ENCODE results near the gene FBXL15.

FBXL15 gene

DNA sequence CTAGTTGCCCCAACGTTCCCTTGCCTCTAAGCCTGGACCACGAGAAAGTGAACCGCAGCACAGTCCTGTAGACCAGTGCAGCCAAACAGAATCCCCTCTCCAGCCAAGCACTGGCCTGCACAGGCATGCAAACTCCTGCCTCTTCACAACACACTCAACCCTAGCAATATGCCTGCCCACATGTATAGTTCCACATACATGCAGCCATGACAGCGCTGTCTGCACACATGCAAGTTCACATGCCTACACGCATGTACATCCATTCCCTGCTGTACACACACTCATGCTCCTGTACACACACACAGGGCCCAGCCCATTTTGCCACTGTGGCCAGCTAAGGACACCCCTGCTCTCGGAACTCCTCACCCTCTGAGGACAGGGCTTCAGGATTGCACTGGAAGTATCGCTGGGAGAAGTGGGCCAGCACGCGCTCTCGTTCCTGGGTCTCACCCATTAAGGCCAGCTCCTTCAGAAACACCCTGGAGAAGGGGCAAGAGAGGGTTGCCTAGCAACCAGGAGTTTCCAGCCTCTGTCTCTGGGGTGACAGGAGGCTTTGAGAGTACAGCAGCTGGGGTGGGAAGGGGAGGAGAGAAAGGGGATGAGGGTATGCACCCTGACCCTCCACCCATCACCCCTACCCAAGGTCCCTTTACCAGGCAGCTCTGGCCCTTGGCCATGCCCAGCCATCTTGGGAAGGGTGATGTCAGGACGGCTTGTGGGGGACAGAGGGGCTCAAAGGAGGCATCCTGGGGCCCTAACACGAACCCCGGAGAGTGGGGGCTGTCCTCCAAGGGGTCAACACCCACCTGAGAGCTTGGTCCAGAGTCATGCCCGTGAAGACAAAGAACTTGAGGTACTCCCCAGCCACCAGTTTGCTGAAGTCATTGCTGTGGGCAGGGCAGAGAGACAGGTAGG lies 9.0 kb upstream of the FBXL15 start:
- no peak for DNase-seq

- no peak for DNase-seq
These were observed 8.3 kb upstream of the FBXL15 start for GRCh38 chr10:102412293-102412692.

DNA sequence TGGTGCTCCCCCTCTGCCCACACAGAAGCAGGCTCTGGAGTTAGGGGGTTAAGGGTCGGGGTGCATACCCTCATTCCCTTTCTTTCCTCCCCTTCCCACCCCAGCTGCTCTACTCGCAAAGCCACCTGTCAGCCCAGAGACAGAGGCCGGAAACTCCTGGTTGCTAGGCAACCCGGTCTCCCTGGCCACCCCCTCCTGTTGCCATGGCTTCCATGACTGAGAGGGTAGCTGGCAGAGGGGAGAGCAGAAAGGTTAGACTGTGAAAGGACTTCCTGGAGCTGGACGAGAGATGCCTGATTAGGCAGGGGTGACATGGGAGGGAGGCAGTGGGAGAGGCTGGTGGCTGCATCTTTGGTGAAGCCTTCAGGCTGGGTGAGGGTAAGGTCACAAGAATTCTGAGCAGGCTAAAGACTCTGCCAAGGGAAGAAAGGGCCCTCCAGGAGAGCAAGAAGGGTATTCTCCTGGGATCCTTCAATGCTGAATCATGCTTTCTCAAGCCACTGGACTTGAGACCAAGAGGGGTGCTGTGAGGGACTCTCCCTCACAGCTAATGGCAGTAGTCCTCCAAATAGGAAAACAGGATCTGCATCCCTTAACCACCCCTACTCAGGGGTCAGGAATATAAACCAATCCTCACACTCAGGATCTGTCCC lies 7.5 kb upstream of the FBXL15 start:
- no peak for DNase-seq

DNA sequence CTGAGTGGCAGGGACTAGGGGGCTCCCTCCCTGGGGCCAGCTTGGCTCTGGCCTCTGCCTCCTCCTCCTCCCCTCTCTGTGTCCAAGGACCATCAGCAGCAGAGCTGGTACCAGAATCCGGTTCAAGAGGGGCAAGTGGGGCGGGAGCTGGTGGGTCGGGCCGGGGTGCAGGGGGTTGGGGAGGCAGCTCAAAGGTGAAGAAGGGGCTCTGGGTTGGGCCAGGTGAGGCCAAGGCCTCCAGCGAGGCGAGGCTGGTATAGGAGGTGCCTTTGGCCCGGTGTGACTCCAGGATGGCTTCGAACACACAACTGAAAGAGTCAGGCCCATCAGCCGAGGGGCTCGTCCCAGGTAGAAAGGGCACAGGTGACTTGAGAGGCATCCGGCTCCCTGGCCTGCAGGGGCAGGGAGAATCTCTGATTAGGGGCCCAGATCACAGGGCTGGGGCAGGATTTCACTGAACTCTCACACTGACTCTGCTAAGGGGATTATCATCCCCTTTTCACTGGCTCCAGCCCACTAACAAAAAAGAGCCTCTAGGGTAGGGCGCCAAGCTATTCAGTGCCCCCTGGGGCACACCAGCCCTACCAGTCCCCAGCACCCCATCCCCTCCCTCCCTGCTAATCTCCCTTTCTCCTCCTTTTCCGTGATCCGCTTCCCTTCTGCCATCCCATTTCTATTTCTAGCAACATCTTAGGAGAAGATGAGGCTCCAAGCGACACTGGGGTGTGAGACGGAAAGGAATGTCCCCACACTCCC lies 6.7 kb upstream of the FBXL15 start:
- no peak for DNase-seq

DNA sequence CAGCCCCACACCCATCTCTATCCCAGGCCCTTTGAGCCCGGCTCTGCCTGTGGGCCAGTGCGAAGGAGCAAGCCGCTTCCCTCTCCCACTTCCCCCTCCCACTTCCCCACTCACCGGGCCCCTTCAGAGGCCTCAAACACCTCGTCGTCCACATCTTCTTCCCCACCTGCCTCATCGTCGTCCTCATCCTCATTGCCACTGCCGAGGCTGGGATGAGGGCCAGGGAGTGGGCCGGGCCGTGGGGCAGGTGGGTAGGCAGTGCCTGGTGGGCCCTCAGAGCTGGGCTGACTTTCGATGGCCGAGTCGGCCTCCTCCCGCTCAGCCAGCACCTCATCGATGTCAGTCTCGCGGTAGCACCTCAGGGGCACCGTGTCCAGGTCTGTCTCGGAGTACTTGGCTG lies 5.9 kb upstream of the FBXL15 start:
- no peak for DNase-seq

DNA sequence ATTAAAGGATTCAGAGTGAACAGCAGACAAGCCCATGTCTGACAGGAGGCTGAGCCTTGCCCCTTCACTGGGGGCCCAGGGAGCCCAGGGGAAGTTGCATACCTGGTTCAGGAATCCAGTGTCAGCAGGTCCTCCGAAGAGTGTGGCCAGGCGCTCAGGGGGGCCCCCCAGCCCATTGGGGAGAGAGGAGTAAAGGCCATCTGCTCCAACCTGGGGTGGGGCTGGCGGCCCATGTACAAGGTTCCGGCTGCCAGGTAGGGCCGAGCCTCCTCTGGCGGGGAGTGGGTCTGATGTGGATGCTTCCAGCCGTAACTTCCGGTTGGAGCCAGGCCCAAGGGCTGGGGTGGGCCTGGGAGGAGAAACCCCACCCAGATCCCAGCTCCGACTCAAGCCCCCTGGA lies 4.4 kb upstream of the FBXL15 start:
- DNase-seq, result no peak

DNA sequence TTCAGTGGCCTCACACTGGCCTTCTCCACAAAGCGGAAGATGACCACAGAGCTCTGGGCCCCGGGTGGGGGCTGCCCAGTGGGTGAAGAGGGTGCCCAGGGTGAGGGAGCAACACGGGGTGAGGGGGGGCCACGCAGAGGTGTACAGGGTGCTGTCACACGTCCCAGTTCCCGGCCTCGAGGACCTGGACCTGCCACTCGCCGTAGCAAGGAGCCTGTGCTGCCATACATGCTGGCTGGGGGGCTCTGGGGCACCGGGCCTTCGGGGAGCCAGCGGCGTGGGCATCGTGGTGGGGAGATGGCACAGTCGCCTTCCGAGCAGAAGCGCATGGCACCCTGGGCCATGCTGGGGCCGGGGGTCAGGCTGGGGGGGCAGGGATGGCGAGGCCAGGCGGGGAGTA lies 3.9 kb upstream of the FBXL15 start:
- no peak for DNase-seq

- DNase-seq, result no peak
These were observed 1.9 kb upstream of the FBXL15 start, which contains the start of gene PSD for GRCh38 chr10:102418622-102419268. Gene PSD (minus strand): TSS chr10:102418785. CDS start chr10:102417038, 1,747 bp downstream.

- DNase-seq, result peak; percentile 71
These were observed 1.1 kb upstream of the FBXL15 start for GRCh38 chr10:102419269-102420180.

DNA sequence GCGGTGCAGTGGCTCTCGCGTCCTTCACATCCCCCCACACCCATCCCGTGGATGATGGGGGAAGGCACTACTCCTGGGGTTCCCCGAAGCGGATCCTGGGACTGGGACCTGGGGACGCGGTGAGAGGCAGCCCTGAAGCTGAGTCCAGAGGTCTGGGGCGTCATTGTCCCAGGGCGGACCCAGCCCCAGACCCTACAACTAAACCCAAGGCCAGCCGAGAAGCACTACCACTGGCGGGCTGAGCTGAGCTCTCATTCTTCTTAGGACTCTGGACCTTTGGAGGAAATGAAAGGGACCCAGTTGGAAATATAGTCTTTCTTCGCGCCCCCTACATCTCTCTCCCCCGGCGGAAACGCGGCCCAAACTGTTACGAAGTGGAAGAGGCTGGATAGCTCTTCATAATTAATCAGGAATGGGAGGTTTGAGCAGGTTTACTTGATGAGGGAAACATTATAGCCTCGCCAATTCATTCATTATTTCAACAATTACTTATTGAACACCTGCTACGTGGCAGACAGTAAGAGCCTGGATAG lies 389 bp upstream of the FBXL15 start:
- no peak for DNase-seq

DNA sequence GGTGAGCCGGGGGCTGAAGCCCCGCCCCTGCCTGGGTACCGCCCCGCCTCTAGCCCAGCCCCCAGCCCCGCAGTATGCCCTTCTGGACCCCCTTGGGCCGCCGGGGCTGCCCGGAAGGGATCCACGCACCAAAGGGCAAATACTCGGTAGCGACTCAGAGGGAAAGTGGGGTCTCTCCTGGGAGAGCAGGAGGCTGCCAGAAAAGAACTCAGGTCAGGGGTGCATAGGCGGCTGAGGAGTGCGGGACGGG lies 796 bp downstream of the FBXL15 start:
- no peak for DNase-seq

DNA sequence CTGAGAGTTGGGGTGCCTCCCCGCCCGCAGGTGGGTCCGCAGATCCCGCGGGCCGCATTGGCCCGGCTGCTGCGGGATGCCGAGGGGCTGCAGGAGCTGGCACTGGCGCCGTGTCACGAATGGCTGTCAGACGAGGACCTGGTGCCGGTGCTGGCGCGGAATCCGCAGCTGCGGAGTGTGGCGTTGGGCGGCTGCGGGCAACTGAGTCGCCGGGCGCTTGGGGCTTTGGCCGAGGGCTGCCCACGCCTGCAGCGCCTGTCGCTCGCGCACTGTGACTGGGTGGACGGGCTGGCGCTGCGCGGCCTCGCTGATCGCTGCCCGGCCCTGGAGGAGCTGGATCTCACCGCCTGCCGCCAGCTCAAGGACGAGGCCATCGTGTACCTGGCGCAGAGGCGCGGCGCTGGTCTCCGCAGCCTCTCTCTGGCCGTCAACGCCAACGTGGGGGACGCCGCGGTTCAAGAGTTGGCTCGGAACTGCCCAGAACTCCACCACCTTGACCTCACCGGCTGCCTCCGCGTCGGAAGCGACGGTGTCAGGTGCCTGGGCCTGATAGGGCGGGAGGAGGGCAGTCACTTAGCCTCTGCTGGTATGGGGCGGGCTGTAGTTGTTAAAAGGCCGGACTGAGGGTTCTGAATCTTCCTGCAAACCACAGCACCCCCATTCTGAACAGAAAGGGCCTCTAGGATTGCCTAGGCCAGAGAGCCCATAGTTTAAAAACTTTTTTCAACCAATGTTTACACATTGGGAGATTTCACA lies 1.3 kb downstream of the FBXL15 start:
- no peak for DNase-seq

DNA sequence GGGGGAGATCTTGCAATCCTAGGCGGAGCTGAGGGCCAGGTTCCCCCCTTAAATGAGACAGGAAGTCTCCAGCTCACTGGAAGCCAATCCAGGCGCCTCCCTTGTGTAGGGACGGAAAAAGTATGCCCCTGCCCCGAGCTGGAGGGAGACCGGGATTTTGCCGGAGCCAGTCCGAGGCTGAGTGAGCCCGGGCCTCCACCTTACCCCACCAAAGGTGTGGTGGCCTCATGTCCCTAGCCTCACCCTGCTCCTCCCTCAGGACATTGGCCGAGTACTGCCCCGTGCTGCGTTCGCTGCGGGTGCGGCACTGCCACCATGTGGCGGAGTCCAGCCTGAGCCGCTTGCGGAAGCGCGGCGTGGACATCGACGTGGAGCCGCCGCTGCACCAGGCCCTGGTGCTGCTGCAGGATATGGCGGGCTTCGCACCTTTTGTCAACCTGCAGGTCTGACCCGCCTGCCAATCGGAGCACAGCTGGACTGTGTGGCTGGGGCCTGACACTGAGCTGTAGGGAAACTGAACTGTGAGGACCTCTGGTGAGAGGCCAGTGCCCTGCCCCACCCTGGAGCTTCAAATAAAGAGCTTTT lies 2.0 kb downstream of the FBXL15 start:
- peak; percentile 57 for DNase-seq

DNA sequence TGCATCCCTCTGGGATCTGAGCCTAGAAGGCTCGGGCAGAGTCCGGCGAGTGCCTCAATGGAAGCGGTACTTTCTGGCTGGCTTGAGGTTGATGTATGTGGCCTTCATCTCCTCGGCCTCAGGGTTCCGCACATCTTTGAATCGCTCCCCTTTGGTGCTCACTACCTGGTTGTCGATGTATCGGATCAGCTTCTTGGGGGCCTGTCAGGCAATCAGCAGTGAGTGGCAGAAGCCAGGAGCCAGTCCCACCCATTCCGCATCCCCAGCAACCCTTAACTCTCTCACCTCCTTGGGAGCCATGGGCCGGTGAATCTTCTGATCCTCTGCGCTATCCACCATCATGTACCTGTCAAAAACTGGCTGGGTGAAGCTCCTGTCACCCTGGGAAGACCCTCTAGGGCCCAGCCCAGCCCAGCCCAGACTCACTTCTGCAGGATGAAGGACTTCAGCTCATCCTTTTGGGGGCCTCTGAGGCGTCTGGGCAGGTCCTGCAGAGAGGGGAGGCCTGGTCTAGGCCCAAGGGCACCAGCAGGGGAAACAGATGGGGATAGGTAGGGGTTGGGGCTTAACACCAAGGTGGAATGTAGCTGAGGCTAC lies 2.8 kb downstream of the FBXL15 start:
- no peak for DNase-seq

DNA sequence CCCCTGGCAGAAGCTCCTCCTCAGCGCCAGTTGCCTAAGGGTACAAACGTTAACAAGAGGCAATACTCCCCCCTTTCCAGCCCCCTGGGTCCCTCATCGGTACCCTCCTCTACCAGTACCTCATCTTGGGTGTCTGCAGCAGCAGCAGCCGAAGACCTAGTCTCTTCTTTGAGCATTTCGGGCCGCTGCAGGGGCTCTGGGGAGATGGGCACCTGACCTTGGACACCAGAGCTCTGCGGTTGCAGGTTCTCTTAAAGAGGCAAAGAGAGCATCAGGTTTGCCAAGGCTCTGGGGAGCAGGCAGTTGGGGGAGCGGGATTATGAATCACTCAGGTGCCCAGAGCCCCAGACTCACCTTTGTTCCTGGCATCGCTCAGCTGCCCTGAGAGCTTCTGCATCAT lies 3.5 kb downstream of the FBXL15 start:
- no peak for DNase-seq

DNA sequence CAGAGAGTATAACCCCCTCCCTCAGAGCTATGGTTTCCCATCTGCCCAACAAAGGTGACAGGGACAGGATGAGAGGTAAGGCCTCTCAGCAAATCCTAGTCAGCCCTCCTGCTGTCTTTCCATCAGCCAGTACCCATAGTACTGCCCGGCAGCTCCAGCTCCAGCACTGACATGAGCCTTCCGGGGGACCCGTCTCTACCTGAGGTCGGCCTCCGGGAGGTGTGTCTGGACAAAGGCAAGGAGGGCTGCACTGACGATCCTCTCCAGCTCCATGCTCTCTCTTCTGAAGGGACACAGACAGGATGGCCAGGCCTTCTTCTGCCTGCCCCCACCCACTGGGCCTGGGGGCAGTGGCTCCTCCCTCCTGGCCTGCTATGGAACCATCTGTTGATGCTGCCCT lies 4.3 kb downstream of the FBXL15 start:
- no peak for DNase-seq

DNA sequence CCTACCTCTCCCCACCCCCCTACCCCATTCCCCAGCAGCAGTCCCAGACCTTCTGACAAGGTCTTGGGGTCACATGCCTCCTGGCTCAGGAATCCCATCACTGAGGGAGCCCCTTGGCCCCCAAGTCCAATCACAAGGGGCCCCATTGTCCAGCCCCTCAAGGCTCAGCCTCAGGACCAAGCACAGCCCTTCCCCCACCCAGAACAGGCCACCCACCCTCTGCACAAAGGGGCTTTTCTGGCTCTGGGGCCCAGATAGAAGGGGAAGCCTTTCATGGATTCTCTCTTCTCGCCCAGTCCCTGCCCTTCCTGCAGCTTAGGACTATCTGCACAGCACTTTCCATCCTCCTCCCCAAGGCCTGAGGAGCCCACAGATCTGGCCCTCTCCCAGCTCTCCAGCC lies 4.8 kb downstream of the FBXL15 start:
- DNase-seq, result no peak

GRCh38 chr10:102426803-102427287 lies 6.2 kb downstream of the FBXL15 start:
- no peak for DNase-seq

DNA sequence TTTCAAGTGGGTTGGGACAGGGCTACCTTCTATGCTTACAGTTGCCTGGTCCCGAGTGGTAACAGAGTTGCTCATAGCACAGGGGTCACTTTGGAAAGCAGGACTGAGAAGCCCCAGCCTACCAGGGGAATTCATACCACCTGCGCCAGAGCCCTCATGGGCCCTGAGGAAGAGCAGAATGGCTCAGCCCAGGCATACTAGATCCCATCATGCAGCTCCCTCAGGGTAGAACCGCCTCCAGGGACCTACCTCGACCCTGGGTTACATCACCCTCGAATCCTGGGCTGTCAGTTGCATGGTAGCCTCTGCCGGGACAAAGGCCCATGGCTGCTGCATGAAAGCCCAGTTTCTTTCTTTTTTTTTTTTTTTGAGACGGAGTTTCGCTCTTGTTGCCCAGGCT lies 8.8 kb downstream of the FBXL15 start:
- DNase-seq, result no peak

- DNase-seq, result no peak
These were observed 11.0 kb downstream of the FBXL15 start for GRCh38 chr10:102431452-102432124.
